Measurements from ENCODE around the gene QRFP. TPM values are rescaled to one million over a fixed set of nuclear protein-coding genes. Genes with fewer than 3 reads are reported as not detected.

The QRFP gene
- total RNA-seq, 1 experiment from 2014 or later = not detected

GRCh38 chr9:130874783-130875182 lies 21.8 kb downstream of the QRFP start:
- intact Hi-C loops (cut with micrococcal nuclease) = no loop called here
- CTCF ChIA-PET = no interaction called here
- Mint-ChIP-seq H3K27ac (ENCODE audit: low read depth, unreplicated experiment) (no peak overlapping the region), H3K36me3 (ENCODE audit: insufficient read depth, unreplicated experiment) (peaks cover 93% of the 10 kb centered on the region), H3K4me3 (ENCODE audit: unreplicated experiment) (no peak overlapping the region), H3K27me3 (ENCODE audit: insufficient read depth, unreplicated experiment) (no peaks in the 10 kb centered on the region), H3K4me1 (ENCODE audit: insufficient read depth, unreplicated experiment) (no peaks in the 10 kb centered on the region), H3K9me3 (ENCODE audit: unreplicated experiment) (no peaks in the 10 kb centered on the region)
- DNase-seq (ENCODE audit: unreplicated experiment) = no peak
- BruUV-seq (replicated peaks) = no TSS peak
- TF ChIP-seq, protein P1, sequence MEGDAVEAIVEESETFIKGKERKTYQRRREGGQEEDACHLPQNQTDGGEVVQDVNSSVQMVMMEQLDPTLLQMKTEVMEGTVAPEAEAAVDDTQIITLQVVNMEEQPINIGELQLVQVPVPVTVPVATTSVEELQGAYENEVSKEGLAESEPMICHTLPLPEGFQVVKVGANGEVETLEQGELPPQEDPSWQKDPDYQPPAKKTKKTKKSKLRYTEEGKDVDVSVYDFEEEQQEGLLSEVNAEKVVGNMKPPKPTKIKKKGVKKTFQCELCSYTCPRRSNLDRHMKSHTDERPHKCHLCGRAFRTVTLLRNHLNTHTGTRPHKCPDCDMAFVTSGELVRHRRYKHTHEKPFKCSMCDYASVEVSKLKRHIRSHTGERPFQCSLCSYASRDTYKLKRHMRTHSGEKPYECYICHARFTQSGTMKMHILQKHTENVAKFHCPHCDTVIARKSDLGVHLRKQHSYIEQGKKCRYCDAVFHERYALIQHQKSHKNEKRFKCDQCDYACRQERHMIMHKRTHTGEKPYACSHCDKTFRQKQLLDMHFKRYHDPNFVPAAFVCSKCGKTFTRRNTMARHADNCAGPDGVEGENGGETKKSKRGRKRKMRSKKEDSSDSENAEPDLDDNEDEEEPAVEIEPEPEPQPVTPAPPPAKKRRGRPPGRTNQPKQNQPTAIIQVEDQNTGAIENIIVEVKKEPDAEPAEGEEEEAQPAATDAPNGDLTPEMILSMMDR (IDR thresholded peaks at IDR 0.05; ENCODE audit: unreplicated experiment) = no peak
- POLR2A ChIA-PET = no interaction called here

GRCh38 chr9:130873966-130874365 lies 22.6 kb downstream of the QRFP start:
- CTCF ChIA-PET = no interaction called here
- Mint-ChIP-seq H3K4me1 (ENCODE audit: insufficient read depth, unreplicated experiment) (no peaks in the 10 kb centered on the region), H3K4me3 (ENCODE audit: unreplicated experiment) (no peak overlapping the region), H3K27me3 (ENCODE audit: insufficient read depth, unreplicated experiment) (no peaks in the 10 kb centered on the region), H3K36me3 (ENCODE audit: insufficient read depth, unreplicated experiment) (peaks cover 91% of the 10 kb centered on the region), H3K9me3 (ENCODE audit: unreplicated experiment) (no peaks in the 10 kb centered on the region), H3K27ac (ENCODE audit: low read depth, unreplicated experiment) (no peak overlapping the region)
- no TSS peak for BruUV-seq (replicated peaks)
- no peak for DNase-seq (ENCODE audit: unreplicated experiment)
- POLR2A ChIA-PET = no interaction called here
- TF ChIP-seq, protein P1 (IDR thresholded peaks at IDR 0.05; ENCODE audit: unreplicated experiment) = no peak
- intact Hi-C loops (cut with micrococcal nuclease) = no loop called here

DNA sequence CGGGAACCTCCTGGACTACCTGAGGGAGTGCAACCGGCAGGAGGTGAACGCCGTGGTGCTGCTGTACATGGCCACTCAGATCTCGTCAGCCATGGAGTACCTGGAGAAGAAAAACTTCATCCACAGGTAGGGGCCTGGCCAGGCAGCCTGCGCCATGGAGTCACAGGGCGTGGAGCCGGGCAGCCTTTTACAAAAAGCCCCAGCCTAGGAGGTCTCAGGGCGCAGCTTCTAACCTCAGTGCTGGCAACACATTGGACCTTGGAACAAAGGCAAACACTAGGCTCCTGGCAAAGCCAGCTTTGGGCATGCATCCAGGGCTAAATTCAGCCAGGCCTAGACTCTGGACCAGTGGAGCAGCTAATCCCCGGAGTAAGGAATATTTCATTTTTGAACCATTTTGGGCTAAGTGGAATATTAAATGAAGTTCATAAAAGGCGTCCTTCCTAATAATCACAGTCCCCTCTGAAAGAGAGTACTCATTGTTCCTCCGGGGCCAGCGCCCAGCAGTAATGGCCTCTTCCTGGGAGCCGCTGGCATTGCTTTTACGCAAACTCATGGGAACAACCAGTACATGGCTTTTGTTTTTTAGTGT lies 23.6 kb downstream of the QRFP start:
- intact Hi-C loops (cut with micrococcal nuclease) = no loop called here
- Mint-ChIP-seq H3K9me3 (ENCODE audit: unreplicated experiment) (no peaks in the 10 kb centered on the region), H3K4me1 (ENCODE audit: insufficient read depth, unreplicated experiment) (no peaks in the 10 kb centered on the region), H3K4me3 (ENCODE audit: unreplicated experiment) (no peak overlapping the region), H3K27ac (ENCODE audit: low read depth, unreplicated experiment) (no peak overlapping the region), H3K27me3 (ENCODE audit: insufficient read depth, unreplicated experiment) (no peaks in the 10 kb centered on the region), H3K36me3 (ENCODE audit: insufficient read depth, unreplicated experiment) (peaks cover 90% of the 10 kb centered on the region)
- no peak for DNase-seq (ENCODE audit: unreplicated experiment)
- BruUV-seq (replicated peaks) = no TSS peak
- ChIA-PET CTCF (no interaction called here), POLR2A (no interaction called here)
- TF ChIP-seq, protein P1 (IDR thresholded peaks at IDR 0.05; ENCODE audit: unreplicated experiment) = no peak

GRCh38 chr9:130872508-130872907 lies 24.1 kb downstream of the QRFP start:
- Mint-ChIP-seq H3K9me3 (ENCODE audit: unreplicated experiment) (no peaks in the 10 kb centered on the region), H3K4me1 (ENCODE audit: insufficient read depth, unreplicated experiment) (no peaks in the 10 kb centered on the region), H3K36me3 (ENCODE audit: insufficient read depth, unreplicated experiment) (peaks cover 85% of the 10 kb centered on the region), H3K4me3 (ENCODE audit: unreplicated experiment) (no peak overlapping the region), H3K27me3 (ENCODE audit: insufficient read depth, unreplicated experiment) (no peaks in the 10 kb centered on the region), H3K27ac (ENCODE audit: low read depth, unreplicated experiment) (no peak overlapping the region)
- intact Hi-C loops (cut with micrococcal nuclease) = no loop called here
- TF ChIP-seq, protein P1 (IDR thresholded peaks at IDR 0.05; ENCODE audit: unreplicated experiment) = no peak
- ChIA-PET CTCF (interaction anchor here (0.6 to 1.1 kb wide), 3 partner anchors 105 to 175 kb away, joined by 3 to 4 read pairs (median 4); no protein-coding TSS in a partner anchor), POLR2A (no interaction called here)
- no peak for DNase-seq (ENCODE audit: unreplicated experiment)
- BruUV-seq (replicated peaks) = no TSS peak

Data from MCF 10A (cell line).